Measurements from ENCODE around the gene CSAD.
"Not testable (repeated sequence)": the region's sequence is repeated elsewhere in the genome, so short reads cannot be mapped to it uniquely, and the experiment has no call there.

The CSAD gene

DNA sequence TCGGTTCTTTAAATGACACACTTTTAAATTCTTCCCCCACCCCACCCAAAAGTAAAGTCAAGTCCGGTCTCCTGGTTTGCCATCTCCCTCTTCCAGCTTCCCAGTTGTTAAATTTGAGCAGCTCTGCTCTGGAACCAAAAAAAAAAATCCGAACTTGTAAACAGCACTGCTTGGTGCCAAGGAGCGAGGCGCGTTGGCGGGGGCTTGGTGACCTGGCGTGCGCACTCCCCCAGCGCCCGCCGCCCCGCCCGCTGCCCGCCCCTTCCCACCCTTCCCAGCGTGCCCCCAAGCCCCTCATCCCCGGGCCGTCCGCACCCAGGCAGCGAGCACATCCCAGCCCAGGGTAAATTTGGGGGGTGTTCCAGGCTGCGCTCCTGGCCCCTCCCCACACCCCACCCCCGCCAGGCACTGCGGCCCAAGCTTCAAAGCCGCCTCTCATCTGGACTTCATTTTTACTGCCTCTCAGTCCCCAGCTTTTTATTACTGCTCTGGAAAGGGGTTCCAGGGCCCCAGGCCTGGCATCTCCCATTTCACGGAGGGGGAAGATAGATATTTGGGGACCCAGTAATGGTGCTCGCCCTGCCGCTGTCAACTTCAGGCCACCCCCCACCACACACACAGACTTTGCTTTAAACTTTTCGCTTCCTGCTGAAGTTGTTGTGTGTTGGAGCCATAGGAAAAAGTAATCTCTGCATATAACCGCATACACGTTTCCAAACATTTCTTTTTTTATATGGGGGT lies 38.0 kb upstream of the CSAD start:
- peak; percentile 78 for DNase-seq

DNA sequence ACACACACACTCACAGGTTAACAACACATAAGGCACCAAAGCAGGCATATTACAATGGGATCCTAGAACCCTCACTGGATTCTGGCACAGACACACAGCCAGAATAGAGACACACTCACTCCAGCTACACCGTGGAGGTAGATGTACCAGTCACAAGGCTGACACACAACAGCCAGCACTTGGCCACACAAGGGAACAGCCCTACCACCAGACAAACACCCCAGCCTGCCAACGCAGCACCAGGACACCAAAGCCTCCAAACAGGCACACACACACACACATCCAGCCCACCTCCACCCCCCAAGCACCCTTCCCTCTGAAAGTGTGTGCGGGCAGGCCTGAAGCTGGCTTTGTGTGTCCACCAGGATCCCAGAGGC lies 37.2 kb upstream of the CSAD start:
- no peak for DNase-seq

DNA sequence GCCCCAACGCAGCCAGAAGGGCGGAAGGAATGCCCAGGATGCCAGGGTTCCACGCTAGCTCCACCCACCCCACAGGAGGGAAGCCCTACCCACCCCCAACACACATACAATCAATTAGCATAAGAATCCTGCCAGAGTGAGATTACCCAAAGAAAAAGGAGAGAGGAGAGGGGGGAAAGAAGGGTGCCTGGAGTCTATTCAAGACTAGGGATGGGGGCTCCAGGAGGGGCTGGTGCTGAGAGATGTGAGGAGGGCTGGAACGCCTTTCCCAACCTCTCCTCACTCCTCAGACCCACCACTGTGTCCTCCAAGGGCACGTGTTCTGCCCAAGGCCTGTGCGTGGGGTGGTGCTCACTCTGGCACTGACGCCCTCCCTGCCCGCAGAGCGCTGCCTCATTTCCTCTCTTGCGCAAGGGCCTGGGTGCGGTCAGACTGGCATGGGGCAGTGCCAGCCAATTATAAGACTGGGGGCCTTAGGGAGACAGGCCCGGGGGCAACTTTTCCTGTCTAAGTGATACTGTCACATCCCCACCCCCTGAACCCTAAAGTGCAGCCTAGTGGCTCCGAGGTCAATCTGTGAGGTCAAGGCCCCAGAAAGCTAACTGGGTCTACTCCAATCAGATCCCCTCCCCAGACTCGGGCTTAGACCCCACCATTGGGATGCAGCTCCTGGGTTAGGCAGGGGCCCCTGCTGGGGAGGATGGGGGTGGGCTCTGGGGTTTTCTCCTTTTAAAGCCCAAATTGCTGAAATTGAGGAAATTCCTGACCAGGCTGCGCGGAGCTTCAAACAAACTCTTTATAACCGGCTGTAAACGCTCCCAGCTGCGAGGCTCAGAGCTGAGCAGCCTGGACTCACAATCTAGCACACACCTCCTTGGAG lies 36.6 kb upstream of the CSAD start:
- DNase-seq = no peak

DNA sequence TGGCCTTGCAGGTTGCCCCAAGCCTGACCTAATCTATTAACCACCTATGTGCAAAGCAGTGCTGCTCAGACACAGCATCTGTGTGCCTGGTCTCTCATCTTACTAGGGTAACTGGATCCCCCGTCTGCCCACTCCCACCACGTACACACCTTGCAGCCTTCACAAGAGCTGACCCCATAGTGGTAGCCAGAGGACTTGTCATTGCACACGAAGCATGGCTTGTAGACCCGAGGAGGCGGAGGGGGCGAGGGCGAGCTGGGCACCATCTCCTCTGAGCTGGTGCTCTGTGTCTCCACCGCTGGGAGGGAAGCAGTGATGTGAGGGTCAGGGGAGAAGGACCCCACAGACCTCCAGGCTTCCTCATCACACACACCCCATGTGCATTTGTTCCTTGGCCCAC lies 34.8 kb upstream of the CSAD start:
- no peak for DNase-seq

DNA sequence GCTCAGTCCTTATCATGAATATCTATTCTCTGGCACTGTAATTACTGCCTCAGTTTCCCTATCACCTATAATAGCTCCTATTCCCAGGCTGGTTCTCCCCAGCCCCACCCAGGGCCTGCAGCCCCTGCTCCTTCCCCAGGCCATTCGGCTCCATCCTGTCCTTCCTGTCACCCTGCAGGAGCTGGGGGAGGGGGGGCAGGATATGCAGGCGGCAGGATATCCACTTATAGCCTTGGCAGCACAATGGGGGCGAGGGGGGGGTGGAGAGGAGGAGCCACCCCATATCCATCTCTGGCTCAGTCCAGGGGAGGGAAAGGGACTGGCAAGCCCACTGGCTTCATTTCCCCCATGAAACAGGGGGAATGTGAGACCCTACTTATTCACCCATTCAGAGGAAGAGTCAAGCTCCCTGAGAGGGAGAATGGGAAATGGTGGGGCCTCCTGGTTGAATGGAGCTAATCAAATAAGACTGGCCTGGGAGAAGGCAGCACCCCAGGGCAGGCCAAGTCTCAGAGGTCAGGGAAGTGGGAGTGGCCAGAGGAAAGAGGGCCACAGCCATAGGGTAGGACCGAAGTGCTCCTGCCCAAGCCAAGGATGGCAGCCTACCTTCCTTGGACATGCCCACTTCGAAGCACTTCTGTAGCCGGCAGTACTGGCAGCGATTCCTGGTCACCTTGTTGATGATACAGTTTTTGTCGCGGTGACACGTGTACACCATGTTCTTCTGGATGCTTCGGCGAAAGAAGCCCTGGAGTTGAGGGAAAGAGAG lies 34.1 kb upstream of the CSAD start:
- DNase-seq = no peak

DNA sequence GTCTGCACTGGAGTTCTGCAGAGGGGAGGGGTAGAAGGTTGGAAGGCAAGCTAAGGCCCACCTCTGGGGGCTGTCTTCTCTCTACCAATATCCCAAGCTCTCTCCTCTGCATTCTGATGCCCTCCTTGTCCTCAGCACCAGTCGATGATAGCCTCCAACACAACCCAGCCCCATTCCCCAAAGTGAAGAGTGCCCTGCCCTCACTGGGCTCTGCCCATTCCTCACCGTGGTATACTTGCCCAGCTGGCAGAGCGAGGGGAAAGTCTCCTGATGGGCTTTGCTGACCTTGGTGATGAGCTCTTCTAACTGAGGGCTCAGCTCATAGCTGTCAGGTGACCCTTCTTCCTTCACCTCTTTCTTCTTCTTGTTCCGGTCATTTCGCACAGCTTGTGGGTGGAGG lies 33.5 kb upstream of the CSAD start:
- no peak for DNase-seq

DNA sequence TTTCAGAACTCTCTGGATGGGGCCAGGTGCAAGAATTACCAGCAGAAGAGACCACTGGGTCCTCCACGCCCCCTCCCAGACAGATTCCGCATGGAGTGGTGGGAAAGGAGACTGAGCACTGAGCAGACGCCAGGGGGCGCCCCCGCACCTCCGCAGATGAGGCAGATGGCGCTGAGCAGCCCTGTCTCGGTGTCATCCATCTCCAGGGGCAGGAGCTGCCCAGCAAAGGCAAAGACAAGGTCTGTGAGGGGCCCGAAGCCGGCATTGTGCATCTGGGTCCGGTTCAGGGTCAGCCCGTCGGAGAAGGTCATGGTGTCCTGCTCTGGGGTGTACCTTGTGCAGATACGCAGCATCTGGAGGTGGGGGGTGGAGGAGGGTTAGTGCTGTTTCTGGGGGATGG lies 32.6 kb upstream of the CSAD start:
- DNase-seq = peak; percentile 86

DNA sequence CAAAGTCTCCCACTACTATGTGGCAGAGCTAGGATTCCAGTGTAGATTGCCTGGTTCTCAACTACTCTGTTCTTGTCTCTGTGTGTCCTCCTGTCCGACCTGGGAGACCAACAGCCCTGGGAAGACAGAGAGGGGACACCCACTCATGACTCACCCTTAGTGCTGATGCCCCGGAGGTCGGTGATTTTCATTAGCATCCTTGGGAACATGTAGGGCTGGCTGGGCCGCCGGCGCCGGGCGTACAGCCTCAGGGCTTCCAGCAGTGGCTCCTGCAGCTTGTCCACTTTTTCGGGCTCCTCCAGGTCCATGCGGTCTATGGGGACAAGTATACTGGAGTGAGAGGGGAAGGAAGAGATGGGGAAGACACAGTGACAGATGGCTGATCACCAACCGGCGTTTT lies 32.2 kb upstream of the CSAD start:
- DNase-seq = no peak

DNA sequence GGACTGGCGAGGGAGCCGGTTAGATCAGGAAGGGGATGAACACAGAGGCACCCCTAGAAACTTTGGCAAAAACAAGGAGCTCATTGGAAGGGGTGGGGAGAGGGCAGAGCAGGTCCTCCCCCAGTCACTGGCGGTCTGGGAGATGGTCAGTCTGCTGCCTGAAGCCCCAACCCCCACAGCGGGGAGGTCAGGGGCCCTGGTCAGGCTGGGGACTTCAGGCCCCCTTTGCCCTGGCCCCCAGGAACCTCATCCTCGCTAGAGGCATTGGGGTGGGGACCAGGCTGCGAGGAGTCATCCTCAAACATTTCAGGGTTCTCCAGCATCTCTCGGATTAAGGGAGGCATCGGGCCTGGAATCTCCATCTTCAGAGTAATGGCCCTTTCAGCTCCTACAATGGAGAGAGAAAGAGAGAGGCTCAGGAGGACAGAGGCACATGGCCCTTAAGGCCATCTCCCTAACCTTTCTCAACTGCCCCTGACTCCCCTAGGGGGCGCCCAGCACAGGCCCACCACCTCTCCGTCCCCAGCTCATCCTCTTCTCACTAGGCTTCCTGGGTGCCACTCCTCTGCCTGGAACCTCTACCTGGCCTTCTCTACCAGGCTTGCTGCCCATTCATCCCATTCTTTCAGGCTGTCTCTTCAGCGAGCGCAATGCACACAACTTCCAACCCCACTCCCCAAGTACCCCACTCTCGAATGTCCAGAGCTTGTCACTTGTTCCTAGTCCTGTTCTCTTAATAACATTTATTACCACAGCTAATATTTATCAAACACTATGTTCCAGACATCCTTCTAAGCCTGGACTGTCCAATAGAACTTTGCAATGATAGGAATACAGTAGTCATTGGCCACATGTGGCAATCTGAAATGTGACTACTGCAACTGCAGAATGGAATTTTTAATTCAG lies 31.0 kb upstream of the CSAD start:
- DNase-seq = no peak

DNA sequence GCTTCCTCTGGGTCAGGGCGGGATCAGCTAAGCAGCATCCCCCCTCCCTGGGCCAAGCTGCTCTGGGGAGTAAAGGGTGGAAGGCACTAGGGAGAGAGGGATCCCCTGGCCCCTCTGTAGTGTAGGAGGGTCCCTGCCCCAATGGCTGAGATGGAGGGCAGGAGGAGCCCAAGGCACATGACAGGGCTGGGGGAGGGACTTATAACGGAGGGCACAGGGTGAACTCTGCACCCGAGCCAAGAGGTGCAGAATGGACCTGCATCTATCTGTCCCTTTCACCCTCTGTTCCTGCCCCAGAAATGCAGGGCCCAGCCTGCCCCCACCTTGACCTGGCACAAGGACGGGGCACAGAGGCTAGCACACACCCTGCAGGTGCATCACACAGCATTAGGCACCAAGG lies 30.1 kb upstream of the CSAD start:
- no peak for DNase-seq

DNA sequence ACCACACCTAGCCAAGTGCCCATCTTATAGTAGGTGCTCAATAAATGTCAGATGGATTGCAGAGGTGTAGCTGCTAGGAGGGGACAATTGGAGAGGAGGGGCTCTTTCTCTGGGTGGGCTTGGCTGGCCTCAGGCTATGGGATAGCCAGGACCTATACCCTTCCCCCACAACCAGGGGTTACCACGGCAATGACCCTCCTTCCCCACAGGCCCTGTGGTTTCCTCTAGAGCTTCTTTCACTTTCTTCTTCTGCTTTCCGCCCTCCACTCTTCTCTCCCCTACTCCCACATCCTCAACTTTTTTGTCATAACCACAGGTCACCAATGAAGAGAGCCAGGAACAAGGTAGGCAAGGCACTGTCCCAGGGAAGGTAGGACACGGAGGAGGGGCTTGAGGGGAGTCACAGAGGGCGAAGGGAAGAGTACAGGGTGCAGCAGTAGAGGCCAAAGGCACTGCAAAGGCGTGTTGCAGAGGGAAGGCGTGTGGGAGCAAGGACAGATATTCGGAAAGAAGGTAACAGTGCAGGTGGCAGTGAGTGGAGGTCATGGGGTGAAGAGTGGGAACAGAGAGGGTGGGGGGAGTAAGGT lies 28.2 kb upstream of the CSAD start:
- DNase-seq = no peak

DNA sequence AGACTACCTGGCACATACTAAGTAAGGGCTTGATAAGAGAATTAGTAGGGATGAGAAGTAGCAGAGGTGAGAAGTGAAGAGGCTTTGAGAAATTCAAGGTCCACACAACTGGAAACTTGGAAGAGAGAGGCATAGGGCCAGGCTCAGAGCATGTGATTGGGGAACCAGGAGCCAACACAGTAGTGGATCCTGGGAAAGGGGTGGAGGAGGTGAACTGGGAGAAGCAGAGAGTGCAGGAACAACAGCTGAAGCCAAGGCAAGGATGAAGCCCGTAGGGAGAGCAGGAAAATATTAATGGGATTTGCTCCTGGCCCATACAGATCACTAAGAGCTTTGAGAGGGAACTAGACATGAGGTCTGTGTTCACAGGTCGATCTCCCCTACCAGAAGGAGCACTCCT lies 27.7 kb upstream of the CSAD start:
- no peak for DNase-seq

DNA sequence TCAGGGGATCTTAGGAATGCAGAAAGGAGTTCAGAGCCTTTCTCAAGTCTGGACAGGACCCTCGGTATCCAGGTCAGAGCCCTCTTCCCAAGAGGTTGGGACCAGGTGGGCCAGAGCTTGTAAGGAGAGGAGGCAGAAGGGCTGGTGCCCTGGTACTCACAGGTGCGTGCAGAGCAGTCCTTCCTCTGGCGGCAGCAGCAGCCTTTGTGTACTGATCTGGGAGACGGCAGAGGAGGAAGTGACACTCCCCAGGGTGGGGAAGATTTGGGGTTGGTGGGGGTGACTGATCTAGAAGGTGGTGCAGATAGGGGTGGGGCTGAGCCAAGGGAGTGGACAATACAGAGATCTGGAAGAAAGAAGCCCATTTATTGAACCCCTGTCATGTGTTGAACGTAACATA lies 26.3 kb upstream of the CSAD start, which contains the start of gene ITGB7:
Gene ITGB7, minus strand, starts transcription at position 210 of the 400 bp plus-strand sequence. CDS start 6,808 bp downstream, outside the sequence.
- no peak for DNase-seq

DNA sequence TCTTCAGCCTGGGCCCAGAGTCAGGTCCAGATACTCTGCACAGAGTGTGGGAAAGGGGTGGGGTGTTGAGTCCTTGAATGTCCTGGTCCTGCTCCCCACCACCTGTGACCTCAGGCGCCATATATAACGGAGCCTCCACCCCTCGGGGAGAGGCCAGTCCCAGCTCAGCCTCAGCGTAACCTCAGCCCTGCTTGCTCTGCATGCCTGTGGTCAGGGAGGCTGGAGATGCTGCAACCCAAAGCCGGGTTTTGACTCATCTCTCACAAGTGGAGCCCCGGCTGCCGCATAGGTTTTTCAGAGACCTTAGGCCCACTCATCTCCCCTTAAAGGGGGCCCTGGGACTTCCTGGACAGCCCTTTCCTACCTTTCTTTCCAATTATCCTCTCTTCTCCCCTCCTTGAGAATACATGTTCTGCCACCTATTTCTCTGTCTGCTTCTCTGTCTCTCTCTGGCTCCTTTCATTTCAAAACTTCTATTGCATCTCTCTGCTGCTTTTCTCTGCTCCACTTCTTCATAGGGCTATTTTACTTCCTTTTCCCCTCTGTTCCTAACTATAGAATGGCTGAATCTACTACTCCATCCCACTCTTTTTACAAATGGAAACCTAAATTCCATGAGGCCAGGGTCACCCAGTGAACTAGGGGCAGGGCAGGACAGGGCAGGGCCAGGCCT lies 25.2 kb upstream of the CSAD start:
- no peak for DNase-seq

DNA sequence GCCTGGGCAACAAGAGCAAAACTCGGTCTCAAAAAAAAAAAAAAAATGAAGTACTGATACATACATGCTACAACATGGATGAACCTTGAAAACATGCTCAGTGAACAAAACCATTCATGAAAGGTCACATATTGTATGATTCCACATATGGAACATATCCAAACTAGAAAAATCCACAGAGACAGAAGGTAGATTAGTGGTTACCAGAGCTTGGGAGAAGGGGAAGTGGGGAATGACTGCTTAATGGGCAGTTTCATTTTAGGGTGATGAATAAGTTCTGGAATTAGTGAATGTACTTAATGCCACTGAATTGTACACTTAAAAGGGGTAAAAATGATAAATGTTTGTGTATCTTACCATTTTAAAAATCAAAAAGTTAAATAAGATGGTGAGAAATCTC lies 23.6 kb upstream of the CSAD start:
- no peak for DNase-seq

DNA sequence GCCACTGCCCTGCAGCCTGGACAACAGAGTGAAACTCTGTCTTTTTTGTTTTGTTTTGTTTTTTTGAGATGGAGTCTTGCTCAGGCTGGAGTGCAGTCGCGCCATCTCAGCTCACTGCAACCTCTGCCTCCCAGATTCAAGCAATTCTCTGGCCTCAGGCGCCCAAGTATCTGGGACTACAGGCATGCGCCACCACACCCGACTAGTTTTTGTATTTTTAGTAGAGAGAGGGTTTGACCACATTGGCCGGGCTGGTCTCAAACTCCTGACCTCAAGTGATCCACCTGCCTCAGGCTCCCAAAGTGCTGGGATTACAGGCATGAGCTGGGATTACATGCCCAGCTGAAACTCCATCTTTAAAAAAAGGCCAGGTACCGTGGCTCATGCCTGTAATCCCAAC lies 21.6 kb upstream of the CSAD start:
- DNase-seq = not testable (repeated sequence)

DNA sequence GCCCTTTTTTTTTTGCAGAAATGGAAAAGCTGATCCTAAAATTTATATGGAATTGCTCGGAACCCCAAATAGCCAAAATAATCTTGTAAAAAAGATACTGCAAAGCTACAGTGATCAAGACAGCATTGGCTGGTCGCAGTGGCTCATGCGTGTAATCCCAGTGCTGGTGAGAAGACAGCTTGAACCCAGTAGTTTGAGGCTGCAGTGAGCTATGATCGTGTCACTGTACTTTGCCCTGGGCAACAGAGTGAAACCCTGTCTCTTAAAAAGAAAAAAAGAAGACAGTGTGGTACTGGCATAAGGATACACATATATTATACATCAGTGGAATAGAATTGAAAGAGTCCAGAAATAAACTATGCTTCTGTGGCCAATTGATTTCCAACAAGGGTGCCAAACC lies 20.9 kb upstream of the CSAD start:
- DNase-seq = no peak

DNA sequence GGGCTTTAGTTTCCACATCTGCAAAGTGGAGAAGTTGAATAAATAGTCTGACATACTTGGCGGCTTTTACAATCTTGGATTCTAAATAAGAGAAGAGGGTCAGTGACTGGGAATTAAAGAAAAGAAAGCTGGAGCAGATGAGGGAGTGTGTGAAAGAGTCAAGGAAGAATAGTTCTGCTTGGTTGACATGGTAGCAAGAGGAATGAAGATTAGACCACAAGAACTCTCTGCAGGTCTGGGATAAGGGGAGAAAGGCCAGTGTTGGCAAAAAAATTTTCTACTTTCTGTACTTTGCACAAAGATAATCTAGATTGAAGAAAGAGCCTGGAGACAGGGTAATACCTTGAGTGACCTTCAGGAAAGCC lies 20.4 kb upstream of the CSAD start:
- no peak for DNase-seq

DNA sequence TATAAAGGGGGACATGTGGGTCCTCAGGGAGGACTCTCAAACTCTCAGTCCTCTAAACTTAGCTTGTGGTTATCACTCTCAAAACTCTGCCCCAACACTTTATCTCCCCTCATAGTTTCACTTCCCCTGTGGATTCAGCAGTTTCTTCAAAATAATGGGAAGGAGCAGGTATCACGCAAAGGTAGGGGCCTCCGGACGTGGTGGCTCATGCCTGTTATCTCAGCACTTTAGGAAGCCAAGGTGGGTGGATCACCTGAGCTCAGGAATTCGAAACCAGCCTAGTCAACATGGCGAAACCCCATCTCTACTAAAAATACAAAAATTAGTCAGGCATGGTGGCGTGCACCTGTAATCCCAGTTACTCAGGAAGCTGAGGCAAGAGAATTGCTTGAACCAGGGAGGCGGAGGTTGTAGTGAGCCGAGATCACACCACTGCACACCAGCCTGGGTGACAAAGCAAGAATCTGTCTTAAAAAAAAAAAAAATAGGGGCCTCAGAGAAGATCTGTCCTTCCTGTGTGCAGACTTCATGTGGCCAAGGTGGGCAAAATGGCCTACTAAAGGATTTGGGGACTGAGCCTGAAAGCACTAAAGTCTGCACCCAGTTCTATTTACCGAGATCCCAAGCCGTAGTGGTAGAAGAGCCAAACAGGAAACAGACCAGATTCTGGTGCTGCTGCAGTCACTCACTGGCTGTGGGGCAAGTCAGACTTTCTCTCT lies 19.9 kb upstream of the CSAD start:
- no peak for DNase-seq

DNA sequence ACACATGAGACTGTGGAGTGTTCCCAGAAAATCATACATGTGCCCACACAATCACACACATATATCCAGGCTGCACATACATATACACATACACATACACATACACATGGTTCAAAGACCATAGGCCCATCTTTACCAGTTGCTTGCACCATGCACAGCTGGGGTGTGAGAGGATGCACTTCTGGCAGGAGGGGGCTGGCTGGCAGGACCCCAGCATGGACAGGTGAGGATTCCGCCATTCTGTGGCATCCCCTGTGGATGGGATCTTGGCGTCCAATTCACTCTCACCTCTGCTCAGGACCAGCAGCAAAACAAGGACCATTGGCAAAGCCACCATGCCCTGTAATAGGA lies 19.4 kb upstream of the CSAD start:
- no peak for DNase-seq

DNA sequence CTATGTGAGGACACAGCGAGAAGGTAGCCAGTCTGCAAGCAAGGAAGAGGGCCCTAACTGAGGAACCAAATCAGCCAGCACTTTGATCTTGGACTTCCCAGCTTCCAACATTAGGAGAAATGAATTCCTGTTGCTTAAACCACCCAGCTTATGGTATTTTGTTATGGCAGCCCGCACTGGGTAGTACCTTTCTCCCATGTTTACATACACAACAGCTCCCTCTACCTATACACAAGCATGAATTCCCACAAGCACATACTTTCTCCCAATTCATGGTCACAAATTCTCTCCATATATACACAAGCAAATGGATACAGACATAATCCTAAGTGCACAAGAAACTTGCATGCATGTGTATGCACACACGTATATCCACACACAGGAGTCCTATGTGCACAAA lies 19.0 kb upstream of the CSAD start:
- no peak for DNase-seq

Data from right forelimb (tissue), 1 donor.